Activated CD8-positive, alpha-beta T cell treated with anti-CD3 and anti-CD28 coated beads for 36 hours (primary cell): ENCODE measurements around the gene SUGCT. TPM values are rescaled to one million over a fixed set of nuclear protein-coding genes. Genes with fewer than 3 reads are reported as not detected.
"Not testable (repeated sequence)": the region's sequence is repeated elsewhere in the genome, so short reads cannot be mapped to it uniquely, and the experiment has no call there.

Experiments used
- ATAC-seq: fragments of 200-7000 bp; cut with Tn5 transposase; one replicate; pipeline ENCODE4 v1.10.0; 2021; ENCODE audit warnings: mild to moderate bottlenecking, moderate library complexity
- CTCF ChIA-PET: fragments of 350-600 bp; sonication (Branson Sonifier 250); formaldehyde crosslinking; loops from one replicate; lab custom pipeline; 2021; ENCODE audit warnings: antibody characterized with exemption; lab: Charles Lee
- POLR2A ChIA-PET: fragments of 350-600 bp; sonication (Branson Sonifier 250); formaldehyde crosslinking; loops from one replicate; lab custom pipeline; 2021; ENCODE audit warnings: antibody characterized with exemption; lab: Charles Lee
- DNase-seq: peaks from one replicate; pipeline ENCODE4 v3.0.0-alpha.2; 2020
- H3K27ac Mint-ChIP-seq: one replicate; pipeline ENCODE4 v1.8.0; 2021; ENCODE audit warnings: mild to moderate bottlenecking, mixed read lengths
- H3K27me3 Mint-ChIP-seq: one replicate; pipeline ENCODE4 v1.8.0; 2021; ENCODE audit warnings: mixed read lengths
- H3K36me3 Mint-ChIP-seq: one replicate; pipeline ENCODE4 v1.8.0; 2021; ENCODE audit warnings: low read depth, mixed read lengths
- H3K4me1 Mint-ChIP-seq: one replicate; pipeline ENCODE4 v1.8.0; 2021; ENCODE audit warnings: low read depth, mixed read lengths
- H3K4me3 Mint-ChIP-seq: one replicate; pipeline ENCODE4 v1.8.0; 2021; ENCODE audit warnings: mild to moderate bottlenecking, moderate library complexity, mixed read lengths
- H3K9me3 Mint-ChIP-seq: one replicate; pipeline ENCODE4 v1.8.0; 2021; ENCODE audit warnings: mixed read lengths
- intact Hi-C: fragments of 100-400 bp; cut with micrococcal nuclease; formaldehyde crosslinking; loops from one replicate; pipeline ENCODE4 v1.10.0; 2022
- total RNA-seq, 2 experiments: library from RNA; stranded (reverse); gene quantifications; one replicate each; pipeline ENCODE4 v1.2.3, GENCODE V29; 2021
- TF ChIP-seq, protein P1 (sequence below): fragments of 200-600 bp; IDR thresholded peaks from one replicate; pipeline ENCODE4 v1.8.0; 2022; ENCODE audit warnings: antibody characterized with exemption, mild to moderate bottlenecking

The SUGCT gene
- total RNA-seq, 2 experiments from 2014 or later, result 1.6 to 2.0 TPM

DNA sequence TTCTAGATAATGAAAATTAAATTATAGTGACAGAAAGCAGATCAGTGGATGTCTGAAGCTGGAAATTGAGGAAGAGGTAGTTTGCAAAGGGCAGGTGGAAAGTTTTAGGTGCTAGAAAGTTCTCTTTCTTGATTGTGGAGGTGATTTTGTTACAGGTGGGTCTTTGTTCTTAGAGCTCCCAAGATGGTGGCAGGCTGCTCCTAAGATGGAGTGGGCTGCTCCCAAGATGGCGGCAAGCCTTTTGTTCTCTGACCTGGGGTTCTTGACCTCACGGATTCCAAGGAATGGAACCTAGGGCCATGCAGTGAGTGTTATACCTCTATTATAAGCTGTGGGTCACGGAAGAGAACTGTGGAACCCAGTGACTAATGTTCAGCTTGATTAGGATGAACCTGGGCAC, 32.5 kb downstream of the SUGCT start:
- intact Hi-C loops, result no loop called here
- ChIA-PET CTCF (interaction anchor here (1.3 kb wide), 1 partner anchor 11 kb away, joined by 3 read pairs; no protein-coding TSS in a partner anchor), POLR2A (no interaction called here)
- H3K27ac Mint-ChIP-seq, result no peak overlapping the region
- H3K4me3 Mint-ChIP-seq, result no peak overlapping the region
- H3K4me1 Mint-ChIP-seq, result no peaks in the 10 kb centered on the region
- peaks cover 2% of the 10 kb centered on the region for H3K27me3 Mint-ChIP-seq
- TF ChIP-seq, protein P1, sequence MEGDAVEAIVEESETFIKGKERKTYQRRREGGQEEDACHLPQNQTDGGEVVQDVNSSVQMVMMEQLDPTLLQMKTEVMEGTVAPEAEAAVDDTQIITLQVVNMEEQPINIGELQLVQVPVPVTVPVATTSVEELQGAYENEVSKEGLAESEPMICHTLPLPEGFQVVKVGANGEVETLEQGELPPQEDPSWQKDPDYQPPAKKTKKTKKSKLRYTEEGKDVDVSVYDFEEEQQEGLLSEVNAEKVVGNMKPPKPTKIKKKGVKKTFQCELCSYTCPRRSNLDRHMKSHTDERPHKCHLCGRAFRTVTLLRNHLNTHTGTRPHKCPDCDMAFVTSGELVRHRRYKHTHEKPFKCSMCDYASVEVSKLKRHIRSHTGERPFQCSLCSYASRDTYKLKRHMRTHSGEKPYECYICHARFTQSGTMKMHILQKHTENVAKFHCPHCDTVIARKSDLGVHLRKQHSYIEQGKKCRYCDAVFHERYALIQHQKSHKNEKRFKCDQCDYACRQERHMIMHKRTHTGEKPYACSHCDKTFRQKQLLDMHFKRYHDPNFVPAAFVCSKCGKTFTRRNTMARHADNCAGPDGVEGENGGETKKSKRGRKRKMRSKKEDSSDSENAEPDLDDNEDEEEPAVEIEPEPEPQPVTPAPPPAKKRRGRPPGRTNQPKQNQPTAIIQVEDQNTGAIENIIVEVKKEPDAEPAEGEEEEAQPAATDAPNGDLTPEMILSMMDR, result no peak
- DNase-seq, result no peak
- no peaks in the 10 kb centered on the region for H3K36me3 Mint-ChIP-seq
- H3K9me3 Mint-ChIP-seq, result no peaks in the 10 kb centered on the region
- no peak for ATAC-seq

DNA sequence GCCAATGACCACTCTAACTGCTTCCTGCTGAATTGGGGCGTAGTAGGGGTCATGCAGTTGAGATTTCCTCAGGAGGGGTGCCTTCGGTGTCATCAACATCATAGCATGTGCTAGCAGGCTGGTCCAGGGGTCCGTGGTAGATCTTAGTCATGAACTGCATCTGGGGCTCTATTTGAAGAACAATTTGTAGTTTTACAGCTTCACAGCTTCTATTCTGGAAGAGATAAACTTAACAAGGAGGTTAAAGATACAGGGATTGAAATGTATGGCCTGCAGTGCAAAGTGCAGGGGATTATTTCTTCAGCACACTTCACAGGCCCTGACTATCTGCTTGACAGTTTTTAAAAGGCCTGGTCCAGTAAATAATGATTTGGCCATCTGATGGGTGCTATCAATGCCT, 33.5 kb downstream of the SUGCT start:
- H3K4me3 Mint-ChIP-seq, ATAC-seq, H3K4me1 Mint-ChIP-seq, H3K36me3 Mint-ChIP-seq, H3K27me3 Mint-ChIP-seq, DNase-seq, intact Hi-C loops, H3K27ac Mint-ChIP-seq, H3K9me3 Mint-ChIP-seq, POLR2A ChIA-PET: not testable (repeated sequence)
- CTCF ChIA-PET, result interaction anchor here (1.3 kb wide), 1 partner anchor 10 kb away, joined by 3 read pairs; no protein-coding TSS in a partner anchor

DNA sequence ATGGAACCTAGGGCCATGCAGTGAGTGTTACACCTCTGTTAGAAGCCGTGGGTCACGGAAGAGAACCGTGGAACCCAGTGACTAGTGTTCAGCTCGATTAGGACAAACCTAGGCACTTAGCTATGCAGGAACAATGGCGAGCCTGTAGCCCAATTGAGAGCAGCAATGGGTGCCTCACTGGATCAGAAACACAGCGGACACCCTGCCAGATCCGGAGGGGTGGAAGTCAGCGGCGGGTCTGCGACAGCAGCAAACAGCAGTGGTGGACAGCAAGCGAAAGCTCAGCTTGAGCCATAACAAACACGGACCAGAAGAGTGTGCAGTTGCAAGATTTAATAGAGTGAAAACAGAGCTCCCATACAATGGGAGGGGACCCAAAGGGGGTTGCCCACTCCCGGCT, 38.3 kb downstream of the SUGCT start:
- H3K27ac Mint-ChIP-seq, ATAC-seq, H3K4me1 Mint-ChIP-seq, intact Hi-C loops, DNase-seq, POLR2A ChIA-PET, CTCF ChIA-PET, H3K4me3 Mint-ChIP-seq, H3K36me3 Mint-ChIP-seq, H3K9me3 Mint-ChIP-seq, H3K27me3 Mint-ChIP-seq: not testable (repeated sequence)

DNA sequence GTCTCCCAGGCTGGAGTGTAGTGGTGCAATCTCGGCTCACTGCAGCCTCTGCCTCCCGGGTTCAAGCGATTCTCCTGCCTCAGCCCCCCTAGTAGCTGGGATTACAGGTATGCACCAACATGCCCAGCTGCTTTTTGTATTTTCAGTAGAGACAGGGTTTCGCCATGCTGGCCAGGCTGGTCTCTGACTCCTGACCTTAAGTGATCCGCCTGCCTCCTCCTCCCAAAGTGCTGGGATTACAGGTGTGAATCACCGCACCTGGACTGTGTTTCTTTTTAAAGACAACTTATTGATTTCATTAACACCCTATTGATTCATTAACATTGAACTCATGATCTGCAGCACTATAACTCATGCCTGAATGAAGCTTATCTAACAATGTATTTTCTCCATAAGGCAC, 40.5 kb downstream of the SUGCT start:
- DNase-seq, H3K4me1 Mint-ChIP-seq, H3K9me3 Mint-ChIP-seq, intact Hi-C loops, ATAC-seq, H3K36me3 Mint-ChIP-seq, H3K4me3 Mint-ChIP-seq, CTCF ChIA-PET, H3K27me3 Mint-ChIP-seq, POLR2A ChIA-PET, H3K27ac Mint-ChIP-seq: not testable (repeated sequence)

DNA sequence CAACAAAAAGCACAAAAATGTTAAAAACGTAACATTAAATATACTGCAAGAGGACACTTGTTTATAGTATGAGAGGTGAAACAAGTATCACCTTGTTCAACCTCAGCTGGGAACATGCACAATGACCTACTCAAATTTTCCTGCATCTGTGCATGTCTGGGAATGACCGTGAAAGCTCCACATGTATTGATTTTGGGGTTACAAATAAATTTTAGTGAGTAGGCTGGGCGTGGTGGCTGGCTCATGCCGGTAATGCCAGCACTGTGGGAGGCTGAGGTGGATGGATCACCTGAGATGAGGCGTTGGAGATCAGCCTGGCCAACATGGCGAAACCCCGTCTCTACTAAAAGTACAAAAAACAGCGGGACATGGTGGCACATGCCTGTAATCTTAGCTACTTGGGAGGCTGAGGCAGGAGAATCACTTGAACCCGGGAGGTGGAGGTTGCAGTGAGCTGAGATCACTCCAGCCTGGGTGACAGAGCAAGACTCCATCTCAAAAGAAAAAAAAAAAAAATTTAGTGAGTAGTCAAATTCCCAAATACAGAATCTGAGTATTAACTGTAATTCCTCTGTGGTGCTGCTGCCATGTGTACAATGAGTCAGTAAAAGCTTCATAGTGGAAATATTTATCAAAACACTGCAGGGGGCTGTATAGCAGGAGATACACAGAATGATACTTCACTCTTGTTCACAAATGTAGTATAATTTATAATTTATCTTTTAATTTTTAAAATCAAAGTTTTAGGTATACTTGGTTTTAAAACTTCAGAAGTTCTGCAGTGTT, 41.1 kb downstream of the SUGCT start:
- Mint-ChIP-seq H3K27me3 (peaks cover 3% of the 10 kb centered on the region), H3K4me3 (no peak overlapping the region), H3K36me3 (no peaks in the 10 kb centered on the region), H3K4me1 (no peaks in the 10 kb centered on the region), H3K27ac (no peak overlapping the region), H3K9me3 (no peaks in the 10 kb centered on the region)
- intact Hi-C loops, result no loop called here
- ATAC-seq (no peak), DNase-seq (no peak)
- TF ChIP-seq, protein P1, result no peak
- POLR2A ChIA-PET, result no interaction called here
- CTCF ChIA-PET, result no interaction called here

DNA sequence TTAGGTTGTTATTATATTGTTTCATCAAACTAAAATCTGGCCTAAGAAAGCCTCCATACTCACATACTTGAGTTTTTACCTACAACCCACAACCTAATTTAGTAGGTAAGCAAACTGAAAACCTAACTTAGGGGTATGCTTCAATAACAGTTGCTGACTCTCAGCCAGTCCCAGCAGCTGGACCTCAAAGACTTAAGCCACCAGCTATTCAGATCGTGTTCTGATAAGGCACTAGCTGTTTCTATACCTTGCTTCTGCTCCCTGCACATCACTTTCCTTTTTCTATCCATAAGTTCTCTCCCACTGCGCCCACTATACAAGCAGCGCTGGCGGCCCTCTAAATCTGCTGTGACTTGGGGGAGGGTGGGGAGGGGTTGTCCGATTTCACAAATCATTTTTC, 42.3 kb downstream of the SUGCT start:
- peaks cover 2% of the 10 kb centered on the region for H3K27me3 Mint-ChIP-seq
- no peak overlapping the region for H3K4me3 Mint-ChIP-seq
- no peaks in the 10 kb centered on the region for H3K4me1 Mint-ChIP-seq
- TF ChIP-seq, protein P1, result no peak
- DNase-seq, result no peak
- no peak for ATAC-seq
- H3K9me3 Mint-ChIP-seq, result no peaks in the 10 kb centered on the region
- ChIA-PET POLR2A (no interaction called here), CTCF (no interaction called here)
- no peak overlapping the region for H3K27ac Mint-ChIP-seq
- no peaks in the 10 kb centered on the region for H3K36me3 Mint-ChIP-seq
- intact Hi-C loops, result no loop called here
